ENCODE measurements around the gene MVB12B.

GRCh38 chr9:126528111-126528510, 201.5 kb downstream of the MVB12B start:
- TF ChIP-seq EZH2 (IDR thresholded peaks at IDR 0.05) (no peak), POLR2AphosphoS5 (IDR thresholded peaks at IDR 0.05; ENCODE audit: borderline replicate concordance, low read depth, low read length) (no peak)
